B cell (primary cell): Measurements from ENCODE around the gene TSNAX.

Source experiments
- EZH2 ChIP-seq: IDR thresholded peaks from 2 replicates; pipeline ENCODE4 v1.6.1; 2012; ENCODE audit warnings: borderline replicate concordance, low read depth, mild to moderate bottlenecking, moderate library complexity, low read length; ENCODE audit not compliant: insufficient read depth, poor library complexity, severe bottlenecking
- TF ChIP-seq, protein P1 (sequence below): fragments of 200-600 bp; IDR thresholded peaks from one replicate; pipeline ENCODE4 v1.8.0; 2022; ENCODE audit warnings: antibody characterized with exemption, mild to moderate bottlenecking

DNA sequence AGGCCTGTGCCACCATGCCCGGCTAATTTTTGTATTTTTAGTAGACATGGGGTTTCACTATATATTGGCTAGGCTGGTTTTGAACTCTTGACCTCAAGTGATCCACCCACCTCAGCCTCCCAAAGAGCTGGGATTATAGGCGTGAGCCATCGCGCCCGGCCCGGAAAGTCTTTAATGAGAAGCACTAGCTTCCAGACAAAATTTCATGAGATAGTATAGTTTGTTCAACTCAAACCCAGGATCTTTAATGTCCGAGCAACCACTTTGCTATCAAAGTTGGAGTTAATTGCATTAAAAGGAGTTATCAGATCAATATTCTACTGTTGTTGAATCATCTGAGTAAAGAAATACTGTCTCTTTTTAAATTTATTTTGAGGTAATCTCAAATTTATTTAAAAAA, 4.8 kb downstream of the TSNAX start:
- TF ChIP-seq, protein P1, sequence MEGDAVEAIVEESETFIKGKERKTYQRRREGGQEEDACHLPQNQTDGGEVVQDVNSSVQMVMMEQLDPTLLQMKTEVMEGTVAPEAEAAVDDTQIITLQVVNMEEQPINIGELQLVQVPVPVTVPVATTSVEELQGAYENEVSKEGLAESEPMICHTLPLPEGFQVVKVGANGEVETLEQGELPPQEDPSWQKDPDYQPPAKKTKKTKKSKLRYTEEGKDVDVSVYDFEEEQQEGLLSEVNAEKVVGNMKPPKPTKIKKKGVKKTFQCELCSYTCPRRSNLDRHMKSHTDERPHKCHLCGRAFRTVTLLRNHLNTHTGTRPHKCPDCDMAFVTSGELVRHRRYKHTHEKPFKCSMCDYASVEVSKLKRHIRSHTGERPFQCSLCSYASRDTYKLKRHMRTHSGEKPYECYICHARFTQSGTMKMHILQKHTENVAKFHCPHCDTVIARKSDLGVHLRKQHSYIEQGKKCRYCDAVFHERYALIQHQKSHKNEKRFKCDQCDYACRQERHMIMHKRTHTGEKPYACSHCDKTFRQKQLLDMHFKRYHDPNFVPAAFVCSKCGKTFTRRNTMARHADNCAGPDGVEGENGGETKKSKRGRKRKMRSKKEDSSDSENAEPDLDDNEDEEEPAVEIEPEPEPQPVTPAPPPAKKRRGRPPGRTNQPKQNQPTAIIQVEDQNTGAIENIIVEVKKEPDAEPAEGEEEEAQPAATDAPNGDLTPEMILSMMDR, result no peak
- no peak for TF ChIP-seq EZH2
